Type B pancreatic cell (in vitro differentiated cells): ENCODE results near the gene CBFA2T3. TPM values are rescaled to one million over a fixed set of nuclear protein-coding genes. Genes with fewer than 3 reads are reported as not detected.

Experiments
- DNase-seq: peaks from one replicate; pipeline ENCODE4 v3.0.0; 2021; ENCODE audit warnings: mixed read lengths; ENCODE audit not compliant: unreplicated experiment; ENCODE audit errors: extremely low spot score
- H3K27ac Mint-ChIP-seq: 2 replicates; pipeline ENCODE4 v1.8.0; 2021; ENCODE audit warnings: mild to moderate bottlenecking, mixed read lengths
- H3K27me3 Mint-ChIP-seq: 2 replicates; pipeline ENCODE4 v1.8.0; 2021; ENCODE audit warnings: mixed read lengths
- H3K36me3 Mint-ChIP-seq: 2 replicates; pipeline ENCODE4 v1.8.0; 2021; ENCODE audit warnings: mixed read lengths
- H3K4me1 Mint-ChIP-seq: one replicate; pipeline ENCODE4 v1.8.0; 2021; ENCODE audit warnings: mixed read lengths; ENCODE audit not compliant: unreplicated experiment
- H3K4me3 Mint-ChIP-seq: 2 replicates; pipeline ENCODE4 v1.8.0; 2021; ENCODE audit warnings: mild to moderate bottlenecking, mixed read lengths
- H3K9me3 Mint-ChIP-seq: 2 replicates; pipeline ENCODE4 v1.8.0; 2021; ENCODE audit warnings: mixed read lengths
- CTCF ChIP-seq: fragments of 200-600 bp; sonication (generic); conservative IDR thresholded peaks from 2 replicates; pipeline ENCODE4 v1.5.0; 2021; ENCODE audit warnings: antibody characterized with exemption, mild to moderate bottlenecking
- total RNA-seq: library from RNA; stranded (reverse); gene quantifications from 2 replicates; pipeline ENCODE4 v1.2.1, GENCODE V29; 2021; ENCODE audit warnings: low replicate concordance

Gene CBFA2T3
- total RNA-seq, 1 donor from 2014 or later = 8.9 TPM

DNA sequence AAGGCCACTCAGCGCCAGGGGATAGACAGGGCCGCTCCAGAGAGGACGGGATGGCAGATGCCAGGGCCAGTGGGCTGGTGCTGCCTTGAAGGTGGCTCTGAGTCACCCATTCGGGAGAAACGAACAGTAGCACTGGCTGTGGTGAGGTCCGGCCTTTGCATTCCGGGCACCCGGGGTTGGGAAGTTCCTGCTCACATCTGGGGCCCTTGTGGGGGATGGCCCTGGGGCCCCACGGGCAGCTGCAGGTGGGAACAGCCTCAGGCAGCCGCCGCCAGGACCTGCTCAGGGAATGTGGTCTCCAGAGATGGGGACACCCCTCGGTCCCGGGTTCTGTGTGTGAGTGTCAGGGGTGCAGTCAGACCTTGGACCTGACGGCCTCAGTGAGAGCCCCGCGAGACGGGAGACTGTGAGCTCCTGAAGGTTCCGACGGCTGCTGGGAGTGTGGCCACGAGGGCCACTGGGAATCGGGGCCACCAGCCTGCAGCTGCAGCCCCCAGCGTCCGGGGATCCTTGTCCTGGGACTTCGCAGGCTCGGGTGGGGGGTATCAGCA, 1.4 kb downstream of the CBFA2T3 start:
- Mint-ChIP-seq H3K9me3 (no peaks in the 10 kb centered on the region), H3K4me1 (no peaks in the 10 kb centered on the region), H3K27me3 (peaks cover 3% of the 10 kb centered on the region), H3K36me3 (no peaks in the 10 kb centered on the region), H3K27ac (no peak overlapping the region), H3K4me3 (no peak overlapping the region)
- DNase-seq = no peak
- TF ChIP-seq CTCF = no peak

GRCh38 chr16:88974916-88975215, 2.1 kb downstream of the CBFA2T3 start:
- Mint-ChIP-seq H3K27me3 (peaks cover 3% of the 10 kb centered on the region), H3K4me3 (no peak overlapping the region), H3K27ac (no peak overlapping the region), H3K36me3 (no peaks in the 10 kb centered on the region), H3K9me3 (no peaks in the 10 kb centered on the region), H3K4me1 (no peaks in the 10 kb centered on the region)
- no peak for DNase-seq
- TF ChIP-seq CTCF = no peak

DNA sequence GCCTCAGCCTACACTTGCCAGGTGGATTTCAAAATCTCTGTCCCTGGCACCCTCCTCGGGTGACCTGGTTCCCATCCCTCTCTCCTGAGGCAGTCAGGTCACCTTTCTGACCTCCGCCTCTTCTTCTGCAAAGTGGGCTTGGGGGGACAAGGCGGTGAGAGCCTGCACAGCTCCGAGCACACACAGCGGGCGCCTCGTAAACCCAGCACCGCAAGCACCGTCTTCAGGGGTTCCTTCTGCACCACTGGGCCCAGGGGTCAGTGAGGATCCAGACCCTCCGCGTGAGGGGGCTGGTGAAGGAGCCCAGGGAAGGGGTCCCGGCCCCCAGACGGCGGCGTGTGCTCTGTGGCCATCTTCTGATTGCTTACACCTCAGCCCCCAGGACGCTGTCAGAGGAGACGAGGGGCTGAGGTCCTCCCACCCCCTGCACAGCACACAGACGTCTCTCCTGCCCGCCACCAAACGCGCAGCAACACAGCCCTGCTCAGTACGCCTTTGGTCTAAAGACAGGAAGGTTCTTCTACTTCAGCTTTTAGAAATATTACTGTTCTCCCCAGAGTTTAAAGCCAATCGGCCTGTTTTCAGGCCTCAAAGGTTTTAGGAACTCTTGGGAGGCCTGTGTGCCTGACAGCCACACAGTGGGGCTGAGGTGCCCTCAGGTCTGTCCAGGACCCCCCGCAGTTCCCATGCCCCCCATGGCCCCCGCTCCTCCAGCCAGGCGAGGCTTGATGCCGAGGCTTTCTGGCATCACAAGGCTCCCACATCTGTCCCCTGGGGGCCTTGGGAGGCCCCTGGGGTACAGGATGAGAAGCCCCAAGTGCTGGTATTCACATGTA, 2.7 kb downstream of the CBFA2T3 start:
- DNase-seq = no peak
- H3K4me1 Mint-ChIP-seq = no peaks in the 10 kb centered on the region
- no peak overlapping the region for H3K4me3 Mint-ChIP-seq
- no peaks in the 10 kb centered on the region for H3K9me3 Mint-ChIP-seq
- H3K36me3 Mint-ChIP-seq = no peaks in the 10 kb centered on the region
- no peak for TF ChIP-seq CTCF
- no peak overlapping the region for H3K27ac Mint-ChIP-seq
- peaks cover 3% of the 10 kb centered on the region for H3K27me3 Mint-ChIP-seq

DNA sequence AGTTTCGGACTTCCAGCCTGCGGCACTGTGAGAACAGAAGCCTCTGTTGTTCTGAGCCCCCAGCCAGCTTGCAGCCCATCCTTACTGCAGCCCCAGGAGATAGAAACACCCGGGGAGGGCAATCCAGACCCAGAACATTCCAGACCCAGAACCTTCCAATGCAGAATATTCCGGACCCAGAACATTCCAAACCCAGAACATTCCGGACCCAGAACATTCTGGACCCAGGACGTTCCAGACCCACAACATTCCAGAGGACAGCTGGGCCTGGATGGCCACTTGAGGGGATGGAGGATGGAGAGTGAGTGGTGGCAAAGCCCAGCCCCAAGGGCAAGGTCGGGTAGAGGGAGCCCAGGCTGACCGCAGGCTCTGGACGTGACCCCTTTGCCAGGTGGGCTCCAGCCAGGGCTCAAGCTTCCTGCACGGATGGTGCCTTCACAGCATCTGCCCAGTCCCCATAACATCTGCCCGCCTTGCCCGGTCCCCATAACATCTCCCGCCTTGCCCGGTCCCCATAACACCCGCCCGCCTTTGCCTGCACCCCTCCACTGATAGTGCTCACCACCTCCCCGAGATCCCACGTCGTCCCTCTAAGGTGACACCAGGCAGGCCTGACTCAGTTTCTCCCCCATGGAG, 3.5 kb downstream of the CBFA2T3 start:
- H3K36me3 Mint-ChIP-seq = no peaks in the 10 kb centered on the region
- DNase-seq = no peak
- no peaks in the 10 kb centered on the region for H3K9me3 Mint-ChIP-seq
- no peak overlapping the region for H3K4me3 Mint-ChIP-seq
- peaks cover 3% of the 10 kb centered on the region for H3K27me3 Mint-ChIP-seq
- no peak for TF ChIP-seq CTCF
- no peak overlapping the region for H3K27ac Mint-ChIP-seq
- no peaks in the 10 kb centered on the region for H3K4me1 Mint-ChIP-seq

GRCh38 chr16:88973007-88973410, 4.0 kb downstream of the CBFA2T3 start:
- Mint-ChIP-seq H3K4me3 (no peak overlapping the region), H3K27me3 (peaks cover 3% of the 10 kb centered on the region), H3K9me3 (no peaks in the 10 kb centered on the region), H3K36me3 (no peaks in the 10 kb centered on the region), H3K27ac (no peak overlapping the region), H3K4me1 (no peaks in the 10 kb centered on the region)
- DNase-seq = no peak
- no peak for TF ChIP-seq CTCF
